Measurements from ENCODE around the gene ARMC2. TPM values are rescaled to one million over a fixed set of nuclear protein-coding genes. Genes with fewer than 3 reads are reported as not detected.

The ARMC2 gene
- total and polyA plus RNA-seq, 2 experiments from 2014 or later = 0.97 to 4.4 TPM

- Histone ChIP-seq H3F3A (ENCODE audit: insufficient read depth) (no peaks in the 10 kb centered on the region), H3K27me3 (replicated peaks; ENCODE audit: insufficient read depth) (no peaks in the 10 kb centered on the region), H3K9me3 (ENCODE audit: low read depth) (no peaks in the 10 kb centered on the region), H3K27ac (no peak overlapping the region), H2AFZ (no peak overlapping the region), H4K20me1 (ENCODE audit: insufficient read depth) (no peaks in the 10 kb centered on the region), H3K36me3 (ENCODE audit: low read depth) (no peaks in the 10 kb centered on the region), H3K4me1 (ENCODE audit: insufficient read depth) (no peaks in the 10 kb centered on the region), H3K4me3 (no peak overlapping the region), H3K9ac (no peak overlapping the region), H3K79me2 (ENCODE audit: insufficient read depth) (no peaks in the 10 kb centered on the region), H3K4me2 (ENCODE audit: unreplicated experiment) (no peak overlapping the region), H3K9me2 (ENCODE audit: insufficient read depth) (no peaks in the 10 kb centered on the region)
- TF ChIP-seq EZH2phosphoT487 (IDR thresholded peaks at IDR 0.05; ENCODE audit: insufficient read depth, low read depth) (no peak), EZH2 (IDR thresholded peaks at IDR 0.05; ENCODE audit: insufficient read depth, poor library complexity, severe bottlenecking) (no peak)
- DNase-seq = no peak
- in situ Hi-C loops (cut with MboI) = no loop called here
- WGBS, 2 experiments (ENCODE audit: low coverage in 1 of 2, low lambda C conversion rate in 2 of 2, missing lambda C conversion rate in 2 of 2) = 78 to 91% methylated on average over 4 of the region's 4 CpGs
Observed at GRCh38 chr6:108822401-108822800, 25.8 kb upstream of the ARMC2 start.

DNA sequence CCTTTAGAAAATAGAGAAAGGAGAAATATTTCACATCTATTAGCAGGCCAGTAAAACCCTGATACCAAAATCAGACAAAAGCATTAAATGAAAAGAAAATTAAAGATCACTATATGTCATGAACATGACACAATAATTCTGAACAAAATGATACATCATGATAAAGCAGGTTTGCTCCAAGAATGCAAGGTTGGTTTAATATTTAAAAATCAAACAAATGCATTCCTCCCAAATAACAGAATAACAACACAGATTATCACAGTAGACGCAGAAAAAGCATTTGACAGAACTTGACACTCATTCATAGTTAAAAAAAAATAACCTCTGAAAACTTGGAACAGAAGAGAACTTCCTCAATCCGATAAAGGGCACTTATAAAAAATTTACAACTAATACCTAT is 22.9 kb upstream of the ARMC2 start:
- Histone ChIP-seq H4K20me1 (ENCODE audit: insufficient read depth) (no peaks in the 10 kb centered on the region), H3K27me3 (replicated peaks; ENCODE audit: insufficient read depth) (no peaks in the 10 kb centered on the region), H3K9me2 (ENCODE audit: insufficient read depth) (no peaks in the 10 kb centered on the region), H3K4me2 (ENCODE audit: unreplicated experiment) (no peak overlapping the region), H3K4me3 (no peak overlapping the region), H3K36me3 (ENCODE audit: low read depth) (no peaks in the 10 kb centered on the region), H2AFZ (no peak overlapping the region), H3K79me2 (ENCODE audit: insufficient read depth) (no peaks in the 10 kb centered on the region), H3K27ac (no peak overlapping the region), H3F3A (ENCODE audit: insufficient read depth) (no peaks in the 10 kb centered on the region), H3K9me3 (ENCODE audit: low read depth) (no peaks in the 10 kb centered on the region), H3K4me1 (ENCODE audit: insufficient read depth) (no peaks in the 10 kb centered on the region), H3K9ac (no peak overlapping the region)
- DNase-seq = no peak
- WGBS, 2 experiments (ENCODE audit: low coverage in 1 of 2, low lambda C conversion rate in 2 of 2, missing lambda C conversion rate in 2 of 2) = 82 to 84% methylated on average over 2 of the region's 2 CpGs
- in situ Hi-C loops (cut with MboI) = no loop called here
- no peak for TF ChIP-seq EZH2phosphoT487 (IDR thresholded peaks at IDR 0.05; ENCODE audit: insufficient read depth, low read depth)
- TF ChIP-seq EZH2 (IDR thresholded peaks at IDR 0.05; ENCODE audit: insufficient read depth, poor library complexity, severe bottlenecking) = no peak

- Histone ChIP-seq H2AFZ (no peak overlapping the region), H3K9ac (no peak overlapping the region), H3F3A (ENCODE audit: insufficient read depth) (peaks cover 6% of the 10 kb centered on the region; the same call in 1 of the 2 replicates), H3K9me3 (ENCODE audit: low read depth) (no peaks in the 10 kb centered on the region), H3K4me2 (ENCODE audit: unreplicated experiment) (no peak overlapping the region), H3K9me2 (ENCODE audit: insufficient read depth) (no peaks in the 10 kb centered on the region), H4K20me1 (ENCODE audit: insufficient read depth) (no peaks in the 10 kb centered on the region), H3K27ac (no peak overlapping the region), H3K79me2 (ENCODE audit: insufficient read depth) (no peaks in the 10 kb centered on the region), H3K36me3 (ENCODE audit: low read depth) (no peaks in the 10 kb centered on the region), H3K4me1 (ENCODE audit: insufficient read depth) (no peaks in the 10 kb centered on the region), H3K4me3 (no peak overlapping the region), H3K27me3 (replicated peaks; ENCODE audit: insufficient read depth) (no peaks in the 10 kb centered on the region)
- in situ Hi-C loops (cut with MboI) = loop anchor here (10.0 kb wide), 1 partner anchor 286 kb away; no protein-coding TSS in a partner anchor
- 55 to 60% methylated on average over 5 of the region's 5 CpGs for WGBS, 2 experiments (ENCODE audit: low coverage in 1 of 2, low lambda C conversion rate in 2 of 2, missing lambda C conversion rate in 2 of 2)
- no peak for DNase-seq
- TF ChIP-seq EZH2phosphoT487 (IDR thresholded peaks at IDR 0.05; ENCODE audit: insufficient read depth, low read depth) = no peak
- TF ChIP-seq EZH2 (IDR thresholded peaks at IDR 0.05; ENCODE audit: insufficient read depth, poor library complexity, severe bottlenecking) = no peak
Observed at GRCh38 chr6:108831104-108831503, 17.1 kb upstream of the ARMC2 start.

GRCh38 chr6:108832738-108833137 is 15.5 kb upstream of the ARMC2 start:
- Histone ChIP-seq H3K9me2 (ENCODE audit: insufficient read depth) (no peaks in the 10 kb centered on the region), H3K27me3 (replicated peaks; ENCODE audit: insufficient read depth) (no peaks in the 10 kb centered on the region), H3K9me3 (ENCODE audit: low read depth) (no peaks in the 10 kb centered on the region), H3K4me3 (no peak overlapping the region), H3K9ac (no peak overlapping the region), H3K4me1 (ENCODE audit: insufficient read depth) (no peaks in the 10 kb centered on the region), H3K36me3 (ENCODE audit: low read depth) (no peaks in the 10 kb centered on the region), H4K20me1 (ENCODE audit: insufficient read depth) (no peaks in the 10 kb centered on the region), H3K79me2 (ENCODE audit: insufficient read depth) (no peaks in the 10 kb centered on the region), H3K4me2 (ENCODE audit: unreplicated experiment) (no peak overlapping the region), H2AFZ (no peak overlapping the region), H3K27ac (no peak overlapping the region), H3F3A (ENCODE audit: insufficient read depth) (peaks cover 6% of the 10 kb centered on the region; the same call in 1 of the 2 replicates)
- TF ChIP-seq EZH2phosphoT487 (IDR thresholded peaks at IDR 0.05; ENCODE audit: insufficient read depth, low read depth) (no peak), EZH2 (IDR thresholded peaks at IDR 0.05; ENCODE audit: insufficient read depth, poor library complexity, severe bottlenecking) (no peak)
- DNase-seq = no peak
- in situ Hi-C loops (cut with MboI) = loop anchor here (10.0 kb wide), 1 partner anchor 288 kb away; no protein-coding TSS in a partner anchor
- 98 to 99% methylated on average over 8 of the region's 8 CpGs for WGBS, 2 experiments (ENCODE audit: low coverage in 1 of 2, low lambda C conversion rate in 2 of 2, missing lambda C conversion rate in 2 of 2)

Measured in GM23248 (cell line).